ENCODE measurements around the gene TENM4.

- TF ChIP-seq CTCF (IDR thresholded peaks at IDR 0.05) (no peak), POLR2A (IDR thresholded peaks at IDR 0.05) (no peak)
These were observed 18.0 kb downstream of the TENM4 start for GRCh38 chr11:79422866-79423265.
